GM19324 (cell line): ENCODE measurements around the gene GNPTG.

Experiments used
- ATAC-seq: cut with Tn5 transposase; IDR thresholded peaks from one replicate; pipeline ENCODE4 v1.9.1; 2021; ENCODE audit warnings: mild to moderate bottlenecking, moderate library complexity; ENCODE audit not compliant: unreplicated experiment, low FRiP score

The GNPTG gene

DNA sequence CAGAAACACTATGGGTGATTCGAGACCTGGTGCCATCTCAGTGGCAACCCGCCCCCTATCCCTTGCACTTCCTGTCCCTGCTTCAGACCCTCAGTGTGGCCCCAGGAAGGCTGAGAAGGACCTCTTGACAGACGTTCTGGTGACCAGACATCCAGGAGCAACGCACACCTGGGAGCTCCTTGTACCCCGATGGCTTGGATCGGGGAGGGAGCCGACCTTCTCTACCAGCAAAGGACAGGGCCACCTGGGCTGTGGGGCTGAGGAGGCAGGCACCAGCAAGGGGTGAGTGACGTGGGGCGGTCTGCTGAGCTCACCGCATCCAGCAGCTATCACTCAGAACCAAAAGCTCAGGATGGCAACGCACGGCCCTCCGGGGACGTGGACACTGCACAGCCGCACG lies 35.6 kb downstream of the GNPTG start:
- no peak for ATAC-seq

DNA sequence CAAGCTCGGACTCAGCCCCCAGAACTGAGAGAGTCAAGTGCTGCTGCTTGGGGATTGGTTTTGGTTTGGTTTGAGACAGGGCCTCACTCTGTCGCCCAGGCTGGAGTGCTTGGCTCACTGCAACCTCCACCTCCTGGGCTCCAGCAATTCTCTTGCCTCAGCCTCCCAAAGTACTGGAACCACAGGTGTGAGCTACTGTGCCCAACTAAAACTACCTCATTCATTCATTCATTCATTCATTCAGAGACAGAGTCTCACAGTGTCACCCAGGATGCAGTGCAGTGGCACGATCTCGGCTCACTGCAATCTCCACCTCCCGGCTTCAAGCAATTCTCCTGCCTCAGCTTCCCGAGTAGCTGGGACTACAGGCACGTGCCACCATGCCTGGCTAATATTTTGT lies 38.0 kb downstream of the GNPTG start:
- no peak for ATAC-seq

DNA sequence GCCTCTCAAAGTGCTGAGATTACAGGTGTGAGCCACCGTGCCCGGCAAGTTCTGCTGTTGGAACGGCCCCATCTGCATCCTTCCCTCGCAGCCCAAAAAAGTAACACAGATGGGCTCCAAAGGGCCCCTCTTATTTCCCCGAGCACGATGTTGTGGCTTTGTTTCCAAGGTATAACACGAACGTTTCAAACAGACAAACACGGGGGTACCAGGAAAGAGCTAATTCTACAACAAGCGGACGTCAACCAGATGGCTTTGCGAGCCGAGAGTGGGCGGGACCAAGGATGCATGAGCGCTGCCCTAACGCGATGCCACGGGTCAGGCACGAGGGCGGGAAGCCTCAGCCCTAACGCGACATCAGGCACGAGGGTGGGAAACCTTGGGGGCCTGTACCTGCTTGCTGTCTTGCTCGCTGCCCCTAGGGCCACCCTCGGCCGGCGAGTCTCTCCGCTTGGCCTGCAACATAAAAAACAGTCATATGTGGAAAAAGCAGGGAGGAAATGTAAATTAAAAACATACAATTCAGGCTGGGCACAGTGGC lies 38.6 kb downstream of the GNPTG start:
- ATAC-seq, result no peak

DNA sequence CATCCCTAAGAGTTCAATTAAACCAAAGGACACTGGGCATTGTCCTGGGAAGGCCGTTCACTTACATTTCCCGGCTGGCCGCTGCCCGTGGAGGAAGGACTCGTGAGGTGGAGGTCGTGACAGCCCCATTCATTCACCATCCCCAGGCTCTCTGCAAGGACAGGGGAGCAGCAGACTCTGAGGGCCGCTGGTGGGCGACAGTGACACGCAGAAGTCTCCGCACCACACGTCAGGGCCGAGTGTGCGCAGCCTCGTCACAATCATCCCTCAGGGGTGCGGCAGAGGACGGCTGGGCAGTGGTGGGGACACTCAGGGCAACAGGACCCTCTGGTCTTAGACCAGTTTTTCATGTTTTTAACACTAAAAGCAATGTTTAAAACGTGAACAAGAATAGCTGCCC lies 41.1 kb downstream of the GNPTG start:
- no peak for ATAC-seq

DNA sequence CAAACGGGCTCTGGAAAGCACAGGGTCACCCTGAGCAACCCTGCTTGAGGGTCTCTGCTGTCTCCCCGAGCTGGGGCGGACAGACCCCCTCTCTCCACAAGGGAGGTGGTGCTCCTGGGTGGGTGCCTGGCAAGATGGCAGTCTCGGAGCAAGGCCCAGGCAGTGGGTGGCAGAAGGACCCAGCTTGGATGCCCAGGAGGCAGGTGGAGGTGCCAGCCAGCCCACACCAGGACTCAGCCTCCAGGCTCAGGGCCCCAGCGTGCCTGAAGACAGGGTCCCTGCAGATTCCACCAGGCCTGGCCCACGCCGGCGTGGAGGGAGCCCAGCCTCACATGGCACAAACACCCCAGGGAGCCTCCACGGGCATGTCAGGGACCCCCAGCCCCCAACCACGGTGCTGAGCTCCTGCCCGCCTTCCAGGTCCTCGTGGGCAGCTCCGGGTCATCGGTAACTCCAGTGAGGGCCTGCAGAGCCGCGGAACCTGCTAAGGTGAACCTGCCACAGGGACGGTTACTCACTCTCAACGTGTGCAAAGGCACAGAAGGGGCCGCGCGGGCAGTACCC lies 42.0 kb downstream of the GNPTG start:
- no peak for ATAC-seq

DNA sequence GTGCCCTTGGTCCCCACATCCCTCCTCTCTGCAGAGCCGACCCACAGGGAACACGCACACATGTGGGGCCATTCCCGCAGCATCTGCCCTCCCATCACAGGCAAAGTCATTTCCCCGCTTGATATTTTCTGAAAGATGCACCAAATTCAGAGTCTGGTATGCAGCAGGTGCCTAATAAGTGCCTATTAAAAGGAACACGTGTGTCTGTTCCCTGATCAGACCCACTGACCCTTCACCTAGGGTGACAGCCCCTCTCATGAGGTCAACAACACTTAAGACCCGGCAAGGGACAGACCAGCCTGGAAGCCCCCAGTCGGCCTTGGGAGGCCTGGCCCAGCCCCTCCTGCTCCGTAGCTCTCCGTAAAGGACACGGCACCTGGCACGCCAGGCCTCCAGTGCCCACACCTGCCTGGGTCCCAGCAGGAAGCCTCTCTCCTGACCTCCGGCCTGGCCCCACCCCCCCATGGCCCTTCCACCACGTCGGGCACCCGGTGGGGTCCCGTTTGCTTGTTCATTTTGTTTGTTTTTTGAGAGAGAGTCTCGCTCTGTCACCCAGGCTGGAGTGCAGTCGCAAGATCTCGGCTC lies 42.7 kb downstream of the GNPTG start:
- ATAC-seq, result no peak

DNA sequence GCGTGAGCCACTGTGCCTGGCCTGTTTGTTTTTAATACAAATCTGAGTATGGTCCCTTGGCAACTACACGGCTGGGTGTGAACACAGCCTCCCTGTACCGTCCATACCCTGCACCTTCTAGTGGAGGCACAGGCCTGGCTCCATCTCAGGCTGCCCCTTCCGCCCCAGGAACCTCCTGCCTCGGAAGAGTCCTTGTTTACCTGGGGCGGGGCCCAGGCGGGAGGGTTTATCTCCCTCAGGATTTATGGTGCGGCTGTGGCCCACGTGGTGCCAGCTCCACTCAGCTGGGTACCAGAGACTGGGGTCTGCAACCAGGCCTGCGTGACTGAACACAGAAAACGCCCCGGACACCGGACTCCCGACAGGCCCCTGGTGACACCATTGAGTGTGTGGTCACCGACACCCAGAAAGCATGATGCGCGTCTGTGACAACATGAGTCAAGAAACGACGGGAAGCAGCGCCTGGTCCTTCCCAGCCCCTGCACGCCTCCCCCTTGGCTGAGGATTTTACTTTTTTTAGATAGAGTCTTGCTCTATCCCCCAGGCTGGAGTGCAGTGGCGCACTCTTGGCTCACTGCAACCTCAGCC lies 43.8 kb downstream of the GNPTG start:
- no peak for ATAC-seq

DNA sequence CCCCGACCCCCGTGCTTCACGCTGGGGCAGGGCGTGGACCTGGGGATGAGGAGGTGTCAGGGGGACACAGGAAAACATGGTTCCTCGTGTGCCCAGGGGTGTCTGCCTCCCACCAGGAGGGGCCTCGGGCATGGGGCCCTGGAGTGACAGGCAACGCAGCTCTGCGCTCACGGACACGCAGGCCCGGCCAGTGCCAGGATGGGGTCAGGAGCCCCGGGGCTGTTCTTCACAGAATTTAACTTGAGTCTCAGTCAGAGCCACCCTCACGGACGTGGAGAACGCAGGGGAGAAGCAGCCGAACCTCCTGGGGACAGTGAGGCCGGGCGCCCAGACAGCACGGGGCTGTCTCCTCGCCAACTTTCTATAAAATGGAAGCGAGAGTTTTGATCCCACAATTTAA lies 46.0 kb downstream of the GNPTG start:
- ATAC-seq, result no peak

DNA sequence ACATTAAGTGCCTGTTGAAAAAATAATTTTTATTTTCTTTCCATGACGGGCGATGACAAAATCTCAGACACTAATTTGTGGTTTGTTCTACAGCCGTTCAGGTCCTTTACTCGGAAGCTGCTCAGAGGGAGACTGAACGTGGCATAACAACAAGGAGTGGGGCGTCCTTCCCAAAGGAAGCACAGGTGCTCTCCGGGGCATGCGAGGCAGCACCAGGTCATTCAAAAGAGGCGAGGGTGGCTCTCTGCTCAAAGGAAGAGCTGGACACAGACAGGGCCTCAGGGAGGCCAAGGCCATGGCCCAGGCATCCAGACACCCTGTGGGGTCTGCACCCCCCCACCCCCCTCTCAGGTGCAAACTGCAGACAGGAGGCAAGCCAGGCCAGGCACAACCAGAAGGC lies 46.6 kb downstream of the GNPTG start:
- no peak for ATAC-seq

DNA sequence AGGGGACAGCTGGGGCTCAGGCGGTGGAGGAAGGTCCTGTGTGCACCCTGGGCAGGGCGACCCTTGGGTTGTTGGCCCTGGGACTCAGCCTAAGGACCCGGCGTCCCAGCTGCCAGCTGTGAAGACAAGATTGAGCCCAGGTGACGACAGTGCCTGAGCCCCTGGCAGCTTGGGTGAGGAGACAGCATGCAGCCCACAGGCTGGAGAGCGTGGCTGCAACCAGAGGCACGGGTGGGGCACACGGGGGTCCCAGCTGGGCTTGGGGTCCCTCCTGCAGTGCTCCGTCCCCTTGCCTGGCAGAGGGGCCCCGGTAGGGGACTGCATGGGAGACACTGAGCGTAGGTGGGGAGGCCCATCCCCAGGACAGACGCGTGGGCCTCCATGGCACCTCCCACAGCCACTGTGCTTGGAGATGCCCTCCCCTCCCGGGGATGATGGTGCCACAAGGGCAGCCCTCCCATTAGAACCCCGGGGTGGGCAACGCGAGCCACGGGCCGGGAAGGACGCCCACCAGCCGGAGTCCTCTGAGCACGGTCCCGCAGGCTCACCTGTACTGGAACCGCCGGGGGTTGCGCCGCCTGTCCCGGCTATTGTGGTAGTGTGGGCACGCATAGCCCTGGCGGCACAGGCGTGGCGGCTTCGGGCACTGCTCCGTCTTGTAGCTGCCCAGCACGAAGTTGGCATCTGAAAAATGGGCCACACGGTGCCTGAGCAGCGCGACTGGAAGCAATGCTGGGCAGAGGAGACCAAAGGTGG lies 47.3 kb downstream of the GNPTG start:
- ATAC-seq, result no peak

DNA sequence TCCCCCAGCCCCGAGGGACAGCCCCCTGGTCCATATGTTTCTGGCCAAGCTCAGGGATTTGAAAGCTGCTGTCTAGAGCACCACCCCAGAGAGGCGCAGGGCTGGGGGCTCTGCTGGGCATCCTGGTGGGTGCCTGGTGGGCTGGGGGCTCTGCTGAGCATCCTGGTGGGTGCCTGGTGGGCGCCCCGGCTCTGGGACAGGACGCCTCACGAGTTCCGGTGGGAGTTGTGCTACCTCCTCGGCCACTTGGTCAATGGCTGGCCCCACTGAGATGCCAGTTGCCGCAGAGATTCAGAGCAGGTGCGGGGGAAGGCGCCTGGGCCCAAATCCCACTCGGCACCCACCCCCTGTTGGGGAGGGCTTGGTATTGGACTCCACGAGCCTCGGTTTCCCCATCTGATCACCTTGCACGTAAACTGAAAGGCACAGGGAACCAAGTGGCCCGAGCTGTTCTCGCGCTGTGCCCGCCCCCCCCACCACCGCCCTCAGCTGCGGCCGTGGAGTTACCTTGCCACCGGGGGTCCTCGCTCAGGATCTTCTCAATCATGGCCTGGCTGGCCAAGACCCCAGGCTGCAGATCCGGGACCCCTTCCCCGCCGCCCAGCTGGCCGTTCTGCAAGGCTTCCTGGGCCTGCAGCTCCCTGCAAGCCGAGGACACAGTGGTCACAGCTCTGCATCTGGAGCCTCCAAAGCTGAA lies 49.5 kb downstream of the GNPTG start:
- ATAC-seq, result no peak

DNA sequence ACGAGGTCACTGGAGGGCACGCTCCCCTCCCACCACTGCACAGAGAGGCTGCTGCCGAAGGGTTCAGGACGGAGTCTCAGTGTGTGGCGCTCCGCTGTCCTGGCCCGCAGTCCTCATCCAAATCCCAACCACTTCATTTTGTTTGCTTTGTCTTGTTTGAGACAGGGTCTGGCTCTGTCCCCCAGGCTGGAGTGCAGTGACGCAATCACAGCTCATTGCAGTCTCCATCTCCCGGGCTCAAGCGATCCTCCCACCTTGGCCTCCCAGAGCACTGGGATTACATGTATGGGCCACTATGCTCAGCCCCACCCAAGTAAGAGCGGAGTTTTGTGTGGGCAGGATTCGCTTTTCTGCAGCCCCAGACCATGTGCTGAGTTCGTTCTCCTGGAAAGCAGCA lies 50.0 kb downstream of the GNPTG start:
- no peak for ATAC-seq

DNA sequence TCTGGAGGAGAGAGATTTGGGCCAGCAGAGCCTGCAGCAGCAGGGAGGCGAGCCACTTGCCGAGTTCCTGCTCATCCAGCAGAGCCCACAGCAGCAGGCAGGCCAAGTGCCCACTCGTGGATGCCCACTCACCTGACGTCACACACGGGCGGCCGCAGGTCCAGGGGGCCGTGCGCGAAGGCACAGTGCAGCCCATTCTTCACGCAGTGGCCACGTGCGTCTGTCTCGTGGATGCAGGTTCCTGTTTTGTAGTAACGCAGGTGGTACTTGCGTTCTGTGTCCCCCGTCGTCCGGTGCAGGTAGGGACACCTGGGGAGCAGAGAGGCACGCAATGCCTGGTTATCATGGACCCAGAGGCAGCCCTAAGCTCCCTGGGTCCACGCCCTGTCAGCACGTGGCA lies 51.3 kb downstream of the GNPTG start:
- no peak for ATAC-seq

DNA sequence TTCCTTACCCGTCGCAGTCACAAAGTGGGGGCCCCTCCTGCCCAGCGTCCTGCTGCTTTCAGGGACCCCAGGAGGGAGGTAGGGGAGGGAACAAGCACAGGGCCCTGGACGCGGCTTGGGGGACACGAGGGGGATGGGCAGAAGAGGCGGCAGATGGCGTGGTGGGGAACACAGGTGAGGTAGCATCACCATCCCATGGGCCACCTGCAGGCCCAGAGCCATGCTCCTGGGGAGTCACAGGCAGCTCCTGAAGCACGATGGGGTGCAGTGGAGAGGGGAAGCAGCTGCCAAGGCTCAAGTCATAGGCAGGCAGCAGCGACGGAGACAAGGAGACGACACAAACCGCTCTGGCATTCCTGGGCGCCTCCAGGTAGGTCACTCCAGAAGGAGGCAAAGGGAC lies 52.0 kb downstream of the GNPTG start:
- ATAC-seq, result no peak

DNA sequence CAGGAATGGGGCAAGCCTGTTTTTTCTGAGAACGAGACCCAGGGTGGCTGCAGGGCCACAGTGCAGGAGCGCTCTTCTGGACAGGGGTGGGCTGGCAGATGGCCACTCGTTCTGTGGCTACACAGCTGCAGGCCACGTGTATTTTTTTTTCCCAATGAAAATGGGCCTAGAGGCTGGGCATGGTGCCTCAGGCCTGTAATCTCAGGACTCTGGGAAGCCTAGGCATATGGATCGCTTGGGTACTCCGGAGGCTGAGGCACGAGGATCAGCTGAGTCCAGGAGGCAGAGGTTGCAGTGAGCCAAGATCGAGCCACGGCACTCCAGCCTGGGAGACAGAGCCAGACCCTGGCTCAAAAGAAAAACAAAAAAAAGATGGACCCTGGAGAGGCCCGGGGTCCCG lies 56.0 kb downstream of the GNPTG start:
- ATAC-seq, result no peak

DNA sequence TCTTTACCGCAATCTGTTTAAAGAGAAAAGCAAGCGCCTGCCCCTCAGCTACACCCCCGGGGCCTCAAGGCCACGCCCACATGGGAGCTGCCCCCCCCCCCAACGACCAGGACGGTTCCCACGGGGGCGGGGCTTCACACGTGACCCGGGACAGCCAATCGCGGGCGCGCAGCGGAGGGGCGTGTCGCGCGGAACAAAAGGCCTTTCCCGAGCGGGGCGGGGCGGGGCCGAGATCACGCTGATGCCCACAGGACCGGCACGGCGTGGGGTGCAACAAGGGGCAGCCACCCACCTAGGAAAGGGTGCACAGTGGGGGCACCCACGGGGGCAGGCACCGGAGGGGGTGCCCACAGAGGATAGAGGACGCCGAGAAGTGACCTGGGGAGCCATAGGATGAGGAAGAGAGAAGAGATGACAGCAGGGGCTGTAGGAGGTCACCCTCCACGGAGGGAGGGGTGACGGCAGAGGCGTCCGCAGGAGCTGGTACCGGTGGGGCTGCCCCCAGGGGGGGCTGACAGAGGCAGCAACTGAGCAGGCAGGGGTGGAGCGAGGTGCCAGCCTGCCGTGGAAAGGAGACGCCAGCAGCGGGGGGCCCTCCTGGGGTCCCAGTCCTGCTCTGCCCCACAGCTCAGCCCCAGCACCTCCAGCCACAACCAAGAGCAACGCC lies 56.6 kb downstream of the GNPTG start:
- peak; percentile 86 for ATAC-seq

DNA sequence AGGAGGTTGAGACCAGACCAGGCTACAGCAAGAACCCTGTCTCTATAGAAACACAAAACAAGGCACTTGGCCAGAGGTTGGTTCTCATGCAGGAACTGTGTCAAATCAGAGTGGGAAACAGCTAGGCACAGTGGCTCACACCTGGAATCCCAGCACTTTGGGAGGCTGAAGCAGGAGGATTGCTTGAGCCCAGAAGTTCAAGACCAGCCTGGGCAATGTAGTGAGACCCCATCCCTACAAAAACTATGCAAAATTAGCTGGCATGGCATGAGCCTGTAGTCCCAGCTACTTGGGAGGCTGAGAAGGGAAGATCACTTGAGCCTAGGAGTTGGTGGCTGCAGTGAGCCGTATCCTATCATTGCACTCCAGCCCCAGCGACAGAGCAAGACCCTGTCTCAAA lies 61.1 kb downstream of the GNPTG start:
- ATAC-seq, result no peak
